GM18517 (cell line): ENCODE measurements around the gene CHMP5.
"Not testable (repeated sequence)": the region's sequence is repeated elsewhere in the genome, so short reads cannot be mapped to it uniquely, and the experiment has no call there.

Experiments
- ATAC-seq: cut with Tn5 transposase; IDR thresholded peaks from one replicate; pipeline ENCODE4 v1.9.1; 2021; ENCODE audit warnings: mild to moderate bottlenecking, moderate library complexity; ENCODE audit not compliant: unreplicated experiment

The CHMP5 gene

GRCh38 chr9:33311953-33312352 is 47.1 kb downstream of the CHMP5 start:
- no peak for ATAC-seq

- ATAC-seq, result no peak
Measured at GRCh38 chr9:33315371-33315770, 50.5 kb downstream of the CHMP5 start.

- ATAC-seq, result not testable (repeated sequence)
Measured at GRCh38 chr9:33317136-33317535, 52.3 kb downstream of the CHMP5 start.

- ATAC-seq, result no peak
Measured at GRCh38 chr9:33318225-33318624, 53.4 kb downstream of the CHMP5 start.

- ATAC-seq, result no peak
Measured at GRCh38 chr9:33318781-33319180, 53.9 kb downstream of the CHMP5 start.

- no peak for ATAC-seq
Measured at GRCh38 chr9:33320230-33320567, 55.4 kb downstream of the CHMP5 start.

- ATAC-seq, result no peak
Measured at GRCh38 chr9:33320568-33321261, 55.9 kb downstream of the CHMP5 start.

GRCh38 chr9:33329117-33329563 is 64.3 kb downstream of the CHMP5 start:
- no peak for ATAC-seq

GRCh38 chr9:33329979-33330378 is 65.1 kb downstream of the CHMP5 start:
- no peak for ATAC-seq

GRCh38 chr9:33331377-33331891 is 66.6 kb downstream of the CHMP5 start:
- ATAC-seq, result no peak
